ENCODE measurements around the gene RNF208. TPM values are rescaled to one million over a fixed set of nuclear protein-coding genes. Genes with fewer than 3 reads are reported as not detected.
"Not testable (repeated sequence)": the region's sequence is repeated elsewhere in the genome, so short reads cannot be mapped to it uniquely, and the experiment has no call there.

Gene RNF208
- total and polyA plus RNA-seq, 2 experiments from 2014 or later, result 1.4 to 5.6 TPM

DNA sequence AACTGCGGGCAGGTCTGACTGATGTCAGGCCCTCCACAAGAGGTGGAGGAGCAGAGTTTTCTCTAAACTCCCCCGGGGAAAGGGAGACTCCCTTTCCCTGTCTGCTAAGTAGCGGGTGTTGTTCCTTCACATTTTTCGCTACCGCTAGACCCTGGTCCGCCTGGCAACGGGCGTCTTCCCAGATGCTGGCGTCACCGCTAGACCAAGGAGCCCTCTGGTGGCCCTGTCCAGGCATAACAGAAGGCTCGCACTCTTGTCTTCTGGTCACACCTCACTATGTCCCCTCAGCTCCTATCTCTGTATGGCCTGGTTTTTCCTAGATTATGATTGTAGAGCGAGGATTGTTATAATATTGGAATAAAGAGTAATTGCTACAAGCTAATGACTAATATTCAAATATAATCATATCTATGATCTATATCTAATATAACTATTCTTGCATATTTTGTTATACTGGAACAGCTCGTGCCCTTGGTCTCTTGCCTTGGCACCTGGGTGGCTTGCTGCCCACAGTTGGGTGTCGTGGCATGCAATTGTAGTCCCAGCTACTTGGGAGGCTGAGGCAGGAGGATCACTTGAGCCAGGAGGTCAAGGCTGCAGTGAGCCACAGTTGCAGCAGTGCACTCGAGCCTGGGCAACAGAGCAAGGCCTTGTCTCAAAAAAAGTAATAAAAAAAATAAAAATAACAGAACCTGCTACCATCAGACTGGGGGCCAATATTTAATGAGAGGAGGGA is 40.3 kb upstream of the RNF208 start:
- H2AFZ ChIP-seq, result not testable (repeated sequence)

DNA sequence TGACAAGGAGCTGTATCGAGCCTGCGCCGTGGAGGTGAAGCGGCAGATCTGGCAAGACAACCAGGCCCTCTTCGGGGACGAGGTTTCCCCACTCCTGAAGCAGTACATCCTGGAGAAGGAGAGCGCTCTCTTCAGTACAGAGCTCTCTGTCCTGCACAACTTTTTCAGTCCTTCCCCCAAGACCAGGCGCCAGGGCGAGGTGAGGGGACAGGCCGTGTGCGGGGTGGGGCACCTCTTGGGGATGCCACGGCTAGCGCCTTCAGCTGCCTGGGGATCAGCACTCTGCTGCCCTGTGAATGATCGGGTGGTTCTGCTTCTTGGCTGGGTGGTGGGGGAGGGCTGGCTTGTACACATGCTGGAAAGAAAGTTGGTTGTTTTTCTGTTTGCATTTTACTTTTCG is 34.8 kb upstream of the RNF208 start:
- Mint-ChIP-seq H3K4me3 (peak overlapping the region; percentile 89), H3K9me3 (no peaks in the 10 kb centered on the region; the same call in 2 of the 3 replicates), H3K4me1 (peaks cover 9% of the 10 kb centered on the region), H3K27me3 (ENCODE audit: insufficient read depth, low read depth, poor library complexity) (peaks cover 20% of the 10 kb centered on the region), H3K27ac (no peak overlapping the region), H3K36me3 (ENCODE audit: low read depth) (peaks cover 19% of the 10 kb centered on the region)
- peak overlapping the region; percentile 94; the same call in 1 of the 2 replicates for H3K4me2 ChIP-seq
- peaks cover 24% of the 10 kb centered on the region for H3K79me2 ChIP-seq (replicated peaks; ENCODE audit: insufficient read depth)
- H3F3A ChIP-seq (replicated peaks; ENCODE audit: low read depth), result peaks cover 16% of the 10 kb centered on the region
- no peak overlapping the region for H3K27ac ChIP-seq (ENCODE audit: low read depth)
- H4K20me1 ChIP-seq (replicated peaks; ENCODE audit: insufficient read depth), result no peaks in the 10 kb centered on the region; the same call in 1 of the 2 replicates
- H3K27me3 ChIP-seq (ENCODE audit: insufficient read depth), result peaks cover 4% of the 10 kb centered on the region; the same call in 1 of the 2 replicates
- ATAC-seq, result no peak
- peaks cover 13% of the 10 kb centered on the region; the same call in 1 of the 2 replicates for H3K4me1 ChIP-seq (ENCODE audit: insufficient read depth)
- H2AFZ ChIP-seq, result no peak overlapping the region
- TF ChIP-seq ZNF114 (CRISPR knock-in tag; IDR thresholded peaks at IDR 0.05), result no peak
- no peak for TF ChIP-seq REST (IDR thresholded peaks at IDR 0.05; ENCODE audit: unreplicated experiment)
- no peak for TF ChIP-seq JUNB (IDR thresholded peaks at IDR 0.05; ENCODE audit: unreplicated experiment)
- TF ChIP-seq NANOG (IDR thresholded peaks at IDR 0.05; ENCODE audit: borderline replicate concordance), result no peak
- TF ChIP-seq, protein P1, sequence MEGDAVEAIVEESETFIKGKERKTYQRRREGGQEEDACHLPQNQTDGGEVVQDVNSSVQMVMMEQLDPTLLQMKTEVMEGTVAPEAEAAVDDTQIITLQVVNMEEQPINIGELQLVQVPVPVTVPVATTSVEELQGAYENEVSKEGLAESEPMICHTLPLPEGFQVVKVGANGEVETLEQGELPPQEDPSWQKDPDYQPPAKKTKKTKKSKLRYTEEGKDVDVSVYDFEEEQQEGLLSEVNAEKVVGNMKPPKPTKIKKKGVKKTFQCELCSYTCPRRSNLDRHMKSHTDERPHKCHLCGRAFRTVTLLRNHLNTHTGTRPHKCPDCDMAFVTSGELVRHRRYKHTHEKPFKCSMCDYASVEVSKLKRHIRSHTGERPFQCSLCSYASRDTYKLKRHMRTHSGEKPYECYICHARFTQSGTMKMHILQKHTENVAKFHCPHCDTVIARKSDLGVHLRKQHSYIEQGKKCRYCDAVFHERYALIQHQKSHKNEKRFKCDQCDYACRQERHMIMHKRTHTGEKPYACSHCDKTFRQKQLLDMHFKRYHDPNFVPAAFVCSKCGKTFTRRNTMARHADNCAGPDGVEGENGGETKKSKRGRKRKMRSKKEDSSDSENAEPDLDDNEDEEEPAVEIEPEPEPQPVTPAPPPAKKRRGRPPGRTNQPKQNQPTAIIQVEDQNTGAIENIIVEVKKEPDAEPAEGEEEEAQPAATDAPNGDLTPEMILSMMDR (conservative IDR thresholded peaks at IDR 0.05; ENCODE audit: low read depth in 2 of 2), result no peak
- no peaks in the 10 kb centered on the region for H3K9me2 ChIP-seq (ENCODE audit: insufficient read depth)
- H3K4me3 ChIP-seq, result peak overlapping the region; percentile 96; the same call in 1 of the 2 replicates
- no peak for DNase-seq (ENCODE audit: low spot score)
- H3K36me3 ChIP-seq (ENCODE audit: insufficient read depth), result peaks cover 9% of the 10 kb centered on the region

More for the DNA sequence above, 40.3 kb upstream of the RNF208 start:
- not testable (repeated sequence) for H3K9me2 ChIP-seq (ENCODE audit: insufficient read depth); H3K4me2 ChIP-seq; H3K36me3 ChIP-seq (ENCODE audit: insufficient read depth); H3K27ac Mint-ChIP-seq; H3K9me3 Mint-ChIP-seq; H3K27ac ChIP-seq (ENCODE audit: low read depth); H3K4me1 ChIP-seq (ENCODE audit: insufficient read depth); DNase-seq (ENCODE audit: low spot score); H3K27me3 Mint-ChIP-seq (ENCODE audit: insufficient read depth, low read depth, poor library complexity); H3K27me3 ChIP-seq (ENCODE audit: insufficient read depth); H4K20me1 ChIP-seq (replicated peaks; ENCODE audit: insufficient read depth); H3K4me3 ChIP-seq; H3K4me1 Mint-ChIP-seq; H3K79me2 ChIP-seq (replicated peaks; ENCODE audit: insufficient read depth); H3K4me3 Mint-ChIP-seq
- peak; percentile 60 for TF ChIP-seq CREB1 (CRISPR knock-in tag; IDR thresholded peaks at IDR 0.05; ENCODE audit: low read depth)
- TF ChIP-seq, protein P1 (conservative IDR thresholded peaks at IDR 0.05; ENCODE audit: low read depth in 2 of 2), result peak; percentile 32 to 54; a peak in 3 of 4 replicates
- peak; percentile 67 for ATAC-seq
- peaks cover 27% of the 10 kb centered on the region for H3K36me3 Mint-ChIP-seq (ENCODE audit: low read depth)
- 0 out of 2 replicates have a peak, but pooled peaks cover 11% of the 10 kb centered on the region for H3F3A ChIP-seq (replicated peaks; ENCODE audit: low read depth)

Data from GM23338 (cell line).